Cortex of kidney (tissue), 1 donor: ENCODE data around the gene TMEM208.

ENCODE experiments used
- DNase-seq: peaks from one replicate; lab custom pipeline; 2025; lab: John Stamatoyannopoulos, UW

The TMEM208 gene

GRCh38 chr16:67191995-67192681 lies 34.8 kb upstream of the TMEM208 start, which contains the start of gene E2F4:
E2F4 (plus strand) TSS chr16:67192155; CDS start chr16:67192228, 73 bp downstream.
- no peak for DNase-seq

- no peak for DNase-seq
Measured at GRCh38 chr16:67192781-67193361, 34.1 kb upstream of the TMEM208 start.

GRCh38 chr16:67193536-67193935 lies 33.4 kb upstream of the TMEM208 start:
- no peak for DNase-seq

GRCh38 chr16:67194260-67194659 lies 32.7 kb upstream of the TMEM208 start:
- DNase-seq: no peak

GRCh38 chr16:67195676-67196075 lies 31.3 kb upstream of the TMEM208 start:
- DNase-seq: no peak

GRCh38 chr16:67196881-67197280 lies 30.0 kb upstream of the TMEM208 start:
- no peak for DNase-seq

- DNase-seq: no peak
Measured at GRCh38 chr16:67197704-67198103, 29.2 kb upstream of the TMEM208 start.

- no peak for DNase-seq
Measured at GRCh38 chr16:67198238-67198734, 28.6 kb upstream of the TMEM208 start.

GRCh38 chr16:67199011-67199807 lies 27.7 kb upstream of the TMEM208 start, which contains the start of gene ELMO3:
ELMO3 (plus strand) TSS chr16:67199131; CDS start chr16:67199327, 196 bp downstream.
- DNase-seq: no peak

- no peak for DNase-seq
Measured at GRCh38 chr16:67199808-67200198, 27.1 kb upstream of the TMEM208 start.

GRCh38 chr16:67200491-67200890 lies 26.4 kb upstream of the TMEM208 start:
- no peak for DNase-seq

- no peak for DNase-seq
Measured at GRCh38 chr16:67201411-67202345, 25.3 kb upstream of the TMEM208 start.

GRCh38 chr16:67202426-67202825 lies 24.5 kb upstream of the TMEM208 start:
- DNase-seq: no peak

- no peak for DNase-seq
Measured at GRCh38 chr16:67202956-67203493, 23.9 kb upstream of the TMEM208 start.

- DNase-seq: no peak
Measured at GRCh38 chr16:67204076-67204475, 22.9 kb upstream of the TMEM208 start.

- no peak for DNase-seq
Measured at GRCh38 chr16:67206129-67206837, 20.6 kb upstream of the TMEM208 start.

GRCh38 chr16:67206838-67207248 lies 20.1 kb upstream of the TMEM208 start:
- no peak for DNase-seq

- no peak for DNase-seq
Measured at GRCh38 chr16:67207249-67208091, 19.5 kb upstream of the TMEM208 start.

GRCh38 chr16:67208154-67208896 lies 18.6 kb upstream of the TMEM208 start:
- DNase-seq: no peak
